ENCODE results near the gene FRMD3.

DNA sequence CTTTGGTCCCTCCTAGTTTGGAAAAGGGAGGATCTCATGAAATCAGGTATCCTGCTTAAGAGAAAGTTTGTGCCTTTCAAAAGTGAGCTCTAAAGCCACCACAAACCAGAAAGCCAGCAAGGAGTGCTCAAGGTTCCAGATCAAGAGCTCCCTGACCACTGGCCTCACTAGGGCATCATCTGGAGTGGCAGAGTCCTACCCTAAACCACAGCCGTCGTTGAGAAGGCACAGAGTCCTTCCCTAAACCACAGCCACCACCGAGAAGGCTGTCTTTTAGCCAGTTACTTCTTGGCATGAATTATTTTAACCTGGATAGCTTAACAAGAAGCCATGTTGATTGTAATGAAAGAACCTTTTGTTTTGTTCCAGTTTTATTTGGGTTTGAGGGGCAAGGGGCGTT lies 102.9 kb downstream of the FRMD3 start:
- TF ChIP-seq EP300 (IDR thresholded peaks at IDR 0.05) = no peak
- TF ChIP-seq, protein P1, sequence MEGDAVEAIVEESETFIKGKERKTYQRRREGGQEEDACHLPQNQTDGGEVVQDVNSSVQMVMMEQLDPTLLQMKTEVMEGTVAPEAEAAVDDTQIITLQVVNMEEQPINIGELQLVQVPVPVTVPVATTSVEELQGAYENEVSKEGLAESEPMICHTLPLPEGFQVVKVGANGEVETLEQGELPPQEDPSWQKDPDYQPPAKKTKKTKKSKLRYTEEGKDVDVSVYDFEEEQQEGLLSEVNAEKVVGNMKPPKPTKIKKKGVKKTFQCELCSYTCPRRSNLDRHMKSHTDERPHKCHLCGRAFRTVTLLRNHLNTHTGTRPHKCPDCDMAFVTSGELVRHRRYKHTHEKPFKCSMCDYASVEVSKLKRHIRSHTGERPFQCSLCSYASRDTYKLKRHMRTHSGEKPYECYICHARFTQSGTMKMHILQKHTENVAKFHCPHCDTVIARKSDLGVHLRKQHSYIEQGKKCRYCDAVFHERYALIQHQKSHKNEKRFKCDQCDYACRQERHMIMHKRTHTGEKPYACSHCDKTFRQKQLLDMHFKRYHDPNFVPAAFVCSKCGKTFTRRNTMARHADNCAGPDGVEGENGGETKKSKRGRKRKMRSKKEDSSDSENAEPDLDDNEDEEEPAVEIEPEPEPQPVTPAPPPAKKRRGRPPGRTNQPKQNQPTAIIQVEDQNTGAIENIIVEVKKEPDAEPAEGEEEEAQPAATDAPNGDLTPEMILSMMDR (IDR thresholded peaks at IDR 0.05) = no peak
